Measurements from ENCODE around the gene FOXP1. TPM values are rescaled to one million over a fixed set of nuclear protein-coding genes. Genes with fewer than 3 reads are reported as not detected.

FOXP1 gene
- total RNA-seq, 1 donor from 2014 or later = 27.3 TPM

DNA sequence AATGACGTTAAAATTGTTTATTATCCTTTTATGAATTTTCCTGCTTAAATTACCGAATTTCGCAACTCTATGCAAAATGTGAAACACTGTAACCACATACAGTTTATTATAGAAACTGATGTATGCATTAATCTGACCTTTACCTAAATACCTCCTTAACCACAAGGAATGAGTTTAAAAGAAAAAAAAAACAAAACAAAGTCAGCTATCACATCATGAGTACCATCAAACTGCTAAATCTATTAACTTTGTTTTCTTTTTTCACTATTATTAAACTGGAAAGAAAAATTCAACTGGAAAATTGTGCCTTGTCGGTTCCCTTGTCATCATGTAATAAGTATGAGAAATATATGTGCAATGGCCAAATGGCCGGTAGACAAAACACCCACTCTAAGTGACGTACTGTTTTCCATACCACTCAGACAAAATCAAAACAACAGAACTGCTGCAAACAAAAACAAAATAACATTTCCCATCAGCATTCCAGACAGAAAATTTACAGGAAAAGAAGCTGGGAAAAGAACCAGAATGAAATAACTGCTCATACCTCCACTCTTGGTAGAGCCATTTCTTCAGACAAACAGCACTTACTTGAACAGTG lies 415.3 kb downstream of the FOXP1 start:
- TF ChIP-seq EZH2 (IDR thresholded peaks at IDR 0.05) = no peak
- no peak for TF ChIP-seq EZH2phosphoT487 (IDR thresholded peaks at IDR 0.05)
- TF ChIP-seq CTCF (IDR thresholded peaks at IDR 0.05) = no peak
- no peaks in the 10 kb centered on the region for H3K79me2 ChIP-seq (ENCODE audit: low read depth)
- Mint-ChIP-seq H3K4me1 (peaks cover 18% of the 10 kb centered on the region), H3K27ac (no peak overlapping the region), H3K36me3 (peaks cover 6% of the 10 kb centered on the region), H3K9me3 (no peaks in the 10 kb centered on the region), H3K4me3 (no peak overlapping the region), H3K27me3 (ENCODE audit: insufficient read depth, low read depth) (peaks cover 2% of the 10 kb centered on the region)
- no peak overlapping the region for H3K4me3 ChIP-seq
- DNase-seq (ENCODE audit: low spot score) = no peak
- no peak overlapping the region for H3K9ac ChIP-seq
- peak overlapping the region; percentile 34 for H3K27ac ChIP-seq
- no peak overlapping the region for H2AFZ ChIP-seq (replicated peaks)
- no peaks in the 10 kb centered on the region for H4K20me1 ChIP-seq (ENCODE audit: low read depth)
- peaks cover 4% of the 10 kb centered on the region for H3K36me3 ChIP-seq
- H3K27me3 ChIP-seq = no peaks in the 10 kb centered on the region
- H3F3A ChIP-seq (ENCODE audit: low read depth) = no peaks in the 10 kb centered on the region
- H3K9me3 ChIP-seq (ENCODE audit: low read depth) = no peaks in the 10 kb centered on the region
- H3K4me1 ChIP-seq = peaks cover 15% of the 10 kb centered on the region
- H3K4me2 ChIP-seq = no peak overlapping the region

- Mint-ChIP-seq H3K27me3 (ENCODE audit: insufficient read depth, low read depth) (peaks cover 2% of the 10 kb centered on the region), H3K27ac (no peak overlapping the region), H3K36me3 (peaks cover 8% of the 10 kb centered on the region), H3K4me1 (peaks cover 18% of the 10 kb centered on the region), H3K4me3 (no peak overlapping the region), H3K9me3 (no peaks in the 10 kb centered on the region)
- H3K4me3 ChIP-seq = no peak overlapping the region
- DNase-seq (ENCODE audit: low spot score) = no peak
- H3F3A ChIP-seq (ENCODE audit: low read depth) = no peaks in the 10 kb centered on the region
- no peaks in the 10 kb centered on the region for H3K9me3 ChIP-seq (ENCODE audit: low read depth)
- H3K9ac ChIP-seq = no peak overlapping the region
- no peak overlapping the region for H2AFZ ChIP-seq (replicated peaks)
- no peaks in the 10 kb centered on the region for H4K20me1 ChIP-seq (ENCODE audit: low read depth)
- no peak overlapping the region for H3K4me2 ChIP-seq
- TF ChIP-seq EZH2 (IDR thresholded peaks at IDR 0.05) (no peak), EZH2phosphoT487 (IDR thresholded peaks at IDR 0.05) (no peak), CTCF (IDR thresholded peaks at IDR 0.05) (no peak)
- H3K27me3 ChIP-seq = no peaks in the 10 kb centered on the region
- H3K36me3 ChIP-seq = peaks cover 4% of the 10 kb centered on the region
- peaks cover 15% of the 10 kb centered on the region for H3K4me1 ChIP-seq
- no peaks in the 10 kb centered on the region for H3K79me2 ChIP-seq (ENCODE audit: low read depth)
- no peak overlapping the region for H3K27ac ChIP-seq
Observed at GRCh38 chr3:71166339-71167240, 416.9 kb downstream of the FOXP1 start.

DNA sequence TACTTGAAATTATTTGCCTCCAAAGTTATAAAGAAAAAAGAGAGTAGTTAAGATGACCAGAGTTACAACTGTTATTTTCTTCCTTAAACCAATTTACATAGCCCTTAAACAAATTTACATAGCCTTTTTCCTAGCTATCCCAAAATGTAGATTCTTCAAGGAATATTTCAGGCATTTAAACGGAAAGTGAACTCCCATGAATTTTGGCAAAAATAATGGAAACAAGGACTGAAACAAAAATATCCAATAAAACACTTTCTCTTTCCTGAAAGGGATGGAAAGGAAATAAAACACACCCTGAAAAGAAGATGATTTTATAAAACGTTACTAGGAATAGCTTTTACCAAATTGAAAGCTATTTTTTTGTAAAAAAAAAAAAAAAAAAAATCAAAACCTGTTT lies 418.6 kb downstream of the FOXP1 start:
- Histone ChIP-seq H3K9me3 (ENCODE audit: low read depth) (no peaks in the 10 kb centered on the region), H3K4me1 (peaks cover 15% of the 10 kb centered on the region), H3K27me3 (no peaks in the 10 kb centered on the region), H3K4me2 (no peak overlapping the region), H3K36me3 (peaks cover 4% of the 10 kb centered on the region), H4K20me1 (ENCODE audit: low read depth) (no peaks in the 10 kb centered on the region), H3K79me2 (ENCODE audit: low read depth) (no peaks in the 10 kb centered on the region), H3K9ac (no peak overlapping the region), H3F3A (ENCODE audit: low read depth) (no peaks in the 10 kb centered on the region), H2AFZ (replicated peaks) (no peak overlapping the region), H3K4me3 (no peak overlapping the region), H3K27ac (no peak overlapping the region)
- Mint-ChIP-seq H3K36me3 (peaks cover 14% of the 10 kb centered on the region), H3K4me3 (no peak overlapping the region), H3K9me3 (no peaks in the 10 kb centered on the region), H3K4me1 (peaks cover 13% of the 10 kb centered on the region), H3K27ac (no peak overlapping the region), H3K27me3 (ENCODE audit: insufficient read depth, low read depth) (no peaks in the 10 kb centered on the region)
- TF ChIP-seq CTCF (IDR thresholded peaks at IDR 0.05) (no peak), EZH2phosphoT487 (IDR thresholded peaks at IDR 0.05) (no peak), EZH2 (IDR thresholded peaks at IDR 0.05) (no peak)
- DNase-seq (ENCODE audit: low spot score) = no peak

Measured in neural progenitor cell (in vitro differentiated cells).